SK-N-SH (cell line): Measurements from ENCODE around the gene WNT5A. TPM values are rescaled to one million over a fixed set of nuclear protein-coding genes. Genes with fewer than 3 reads are reported as not detected.

Source experiments
- CTCF ChIA-PET: fragments of 300-600, 350-600 bp; formaldehyde crosslinking; extraction: SDS; loops from one replicate; lab custom pipeline; 2021; lab: Yijun Ruan, JAX
- POLR2A ChIA-PET: fragments of 350-600 bp; sonication (Branson Sonifier 250); formaldehyde crosslinking; extraction: SDS; loops from one replicate; lab custom pipeline; 2020; ENCODE audit warnings: antibody characterized with exemption, inconsistent platforms; lab: Yijun Ruan, JAX
- DNase-seq: peaks from one replicate; pipeline ENCODE4 v3.0.0; 2012
- H2AFZ ChIP-seq: fragments of 200-600 bp; sonication (generic); 2 replicates; pipeline ENCODE4 v1.8.1; 2016; ENCODE audit warnings: antibody characterized with exemption, mild to moderate bottlenecking, low read depth
- H3F3A ChIP-seq: fragments of 200-600 bp; sonication (generic); replicated peaks from 2 replicates; pipeline ENCODE3; 2016; ENCODE audit warnings: antibody characterized with exemption, mild to moderate bottlenecking; ENCODE audit not compliant: insufficient read depth
- H3K27ac ChIP-seq, 2 experiments: fragments of 200-500 bp in 1 of 2; fragments of 200-600 bp in 1 of 2; sonication (Bioruptor generic) in 1 of 2; sonication (generic), shearing (Covaris generic) in 1 of 2; 2 replicates each; pipeline versions ENCODE4 v1.5.1 to v1.6.1; 2014 to 2016; ENCODE audit warnings: low read depth in 2 of 2, inconsistent platforms in 1 of 2, low read length in 1 of 2, mild to moderate bottlenecking in 1 of 2, mixed read lengths in 1 of 2
- H3K27me3 ChIP-seq: fragments of 200-600 bp; sonication (generic), shearing (Covaris generic); 2 replicates; pipeline ENCODE4 v1.6.1; 2016; ENCODE audit warnings: mixed run types; ENCODE audit not compliant: insufficient read depth
- H3K36me3 ChIP-seq, 2 experiments: fragments of 200-500 bp in 1 of 2; fragments of 200-600 bp in 1 of 2; sonication (Bioruptor generic) in 1 of 2; sonication (generic) in 1 of 2; replicated peaks in 1 of 2; 2 replicates each; pipeline versions ENCODE3 to v1.5.1; 2014 to 2016; ENCODE audit warnings: low read length in 1 of 2, mild to moderate bottlenecking in 1 of 2; ENCODE audit not compliant: insufficient read depth in 2 of 2, control insufficient read depth in 1 of 2
- H3K4me1 ChIP-seq, 2 experiments: fragments of 200-500 bp in 1 of 2; fragments of 200-600 bp in 1 of 2; sonication (Bioruptor generic) in 1 of 2; sonication (generic), shearing (Covaris generic) in 1 of 2; 2 replicates each; pipeline versions ENCODE4 v1.5.1 to v1.6.1; 2014 to 2016; ENCODE audit warnings: low read depth in 1 of 2, low read length in 1 of 2, mixed run types in 1 of 2; ENCODE audit not compliant: insufficient read depth in 2 of 2, control insufficient read depth in 1 of 2
- H3K4me2 ChIP-seq: fragments of 200-600 bp; sonication (generic), shearing (Covaris generic); 2 replicates; pipeline ENCODE4 v1.6.1; 2017; ENCODE audit warnings: mixed run types
- H3K4me3 ChIP-seq, 2 experiments: fragments of 200-500 bp in 1 of 2; fragments of 200-600 bp in 1 of 2; sonication (Bioruptor generic) in 1 of 2; sonication (generic), shearing (Covaris generic) in 1 of 2; 2 replicates each; pipeline versions ENCODE4 v1.5.1 to v1.8.1; 2014 to 2016; ENCODE audit warnings: low read depth in 2 of 2, inconsistent platforms in 1 of 2, low read length in 1 of 2, mild to moderate bottlenecking in 1 of 2, mixed read lengths in 1 of 2, moderate library complexity in 1 of 2
- H3K79me2 ChIP-seq: fragments of 200-600 bp; sonication (generic); 2 replicates; pipeline ENCODE4 v1.8.1; 2017; ENCODE audit warnings: mild to moderate bottlenecking; ENCODE audit not compliant: insufficient read depth
- H3K9ac ChIP-seq: fragments of 200-600 bp; sonication (generic); 2 replicates; pipeline ENCODE4 v1.6.1; 2017; ENCODE audit warnings: mixed run types
- H3K9me2 ChIP-seq: fragments of 200-600 bp; sonication (generic); 2 replicates; pipeline ENCODE4 v1.6.1; 2017; ENCODE audit warnings: mixed run types
- H3K9me3 ChIP-seq: fragments of 200-600 bp; sonication (generic); 2 replicates; pipeline ENCODE4 v1.6.1; 2017; ENCODE audit warnings: mixed run types, mild to moderate bottlenecking, moderate library complexity
- H4K20me1 ChIP-seq: fragments of 200-600 bp; sonication (generic); 2 replicates; pipeline ENCODE4 v1.6.1; 2017; ENCODE audit warnings: mild to moderate bottlenecking, mixed run types; ENCODE audit not compliant: insufficient read depth
- ELF1 ChIP-seq: IDR thresholded peaks from 2 replicates; pipeline ENCODE4 v1.4.0; 2012
- EP300 ChIP-seq, 2 experiments: IDR thresholded peaks; 2 replicates each; pipeline versions ENCODE4 v1.4.0 to v1.6.1; 2012; ENCODE audit warnings: borderline replicate concordance in 1 of 2, low read depth in 1 of 2, low read length in 1 of 2
- EZH2phosphoT487 ChIP-seq: fragments of 200-600 bp; sonication (generic); IDR thresholded peaks from 2 replicates; pipeline ENCODE4 v1.6.1; 2017; ENCODE audit warnings: low read depth, mixed run types, mild to moderate bottlenecking, antibody characterized with exemption, moderate library complexity, borderline replicate concordance
- FOSL2 ChIP-seq: IDR thresholded peaks from 2 replicates; pipeline ENCODE4 v1.4.0; 2012; ENCODE audit warnings: low read depth, mild to moderate bottlenecking, moderate library complexity, borderline replicate concordance
- FOXJ3 ChIP-seq: sonication (generic); formaldehyde crosslinking; IDR thresholded peaks from 2 replicates; pipeline ENCODE4 v1.5.1; 2020; ENCODE audit warnings: mild to moderate bottlenecking, missing genetic modification reagents
- FOXM1 ChIP-seq: IDR thresholded peaks from 2 replicates; pipeline ENCODE4 v1.4.0; 2012; ENCODE audit warnings: low read depth, mild to moderate bottlenecking
- JUND ChIP-seq: IDR thresholded peaks from 2 replicates; pipeline ENCODE4 v1.4.0; 2012
- NFIC ChIP-seq: IDR thresholded peaks from 2 replicates; pipeline ENCODE4 v1.4.0; 2012; ENCODE audit warnings: borderline replicate concordance
- POLR2AphosphoS5 ChIP-seq: IDR thresholded peaks from 2 replicates; pipeline ENCODE4 v1.6.1; 2012; ENCODE audit warnings: low read depth, low read length
- RAD21 ChIP-seq: IDR thresholded peaks from 2 replicates; pipeline ENCODE4 v1.6.1; 2012; ENCODE audit warnings: mild to moderate bottlenecking, low read length
- SIN3A ChIP-seq: IDR thresholded peaks from 2 replicates; pipeline ENCODE4 v1.6.1; 2012; ENCODE audit warnings: low read depth, mild to moderate bottlenecking, low read length, moderate library complexity, borderline replicate concordance
- TCF12 ChIP-seq: IDR thresholded peaks from 2 replicates; pipeline ENCODE4 v1.4.0; 2012
- WGBS: methylation state at CpG from one replicate; pipeline ENCODE4 v1.1.6; 2017; ENCODE audit warnings: low lambda C conversion rate; 5-methylcytosine and 5-hydroxymethylcytosine counted together
- polyA plus RNA-seq, 3 experiments: library from polyadenylated mRNA; depleted of rRNA; stranded (reverse); fragments of >200 nt; gene quantifications; 2 replicates each; pipeline ENCODE4 v1.2.3, GENCODE V29; 2012
- TF ChIP-seq, protein P1 (sequence below): fragments of 150-350 bp; IDR thresholded peaks from 2 replicates; pipeline ENCODE4 v1.6.1; 2016; ENCODE audit warnings: mild to moderate bottlenecking, low read depth, low read length
- TF ChIP-seq, protein P2 (sequence below): IDR thresholded peaks from 2 replicates; pipeline ENCODE4; 2012
- TF ChIP-seq, protein P3 (sequence below): IDR thresholded peaks from 2 replicates; pipeline ENCODE4 v1.4.0; 2012; ENCODE audit warnings: low read depth, borderline replicate concordance
- TF ChIP-seq, protein P4 (sequence below): fragments of 200-600 bp; sonication (generic); IDR thresholded peaks from 2 replicates; pipeline ENCODE4 v1.6.1; 2017; ENCODE audit warnings: antibody characterized with exemption, mild to moderate bottlenecking, moderate library complexity

The WNT5A gene
- polyA plus RNA-seq, 1 of the 3 experiments (the other 2 are of a cell fraction): 30.7 TPM

DNA sequence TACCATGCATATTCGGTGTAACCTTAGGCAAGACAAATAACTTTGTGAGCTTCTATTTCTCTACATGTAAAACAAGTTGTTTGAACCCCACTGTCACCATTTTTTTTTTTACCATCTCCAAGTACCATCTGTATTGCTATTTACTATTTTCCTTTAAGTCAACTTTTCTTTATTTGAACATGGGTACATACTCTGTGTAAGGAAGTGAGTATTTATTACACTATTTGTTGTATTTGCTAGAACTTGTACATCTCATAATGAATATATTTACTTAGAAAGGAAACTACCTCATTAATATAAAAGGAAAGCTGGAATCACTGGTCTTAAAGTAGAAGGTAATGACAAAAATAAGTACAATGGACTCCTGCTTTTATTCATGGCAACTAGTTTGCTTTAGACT lies 69.9 kb downstream of the WNT5A start (continued):
- TF ChIP-seq SIN3A: no peak
- TF ChIP-seq, protein P1, sequence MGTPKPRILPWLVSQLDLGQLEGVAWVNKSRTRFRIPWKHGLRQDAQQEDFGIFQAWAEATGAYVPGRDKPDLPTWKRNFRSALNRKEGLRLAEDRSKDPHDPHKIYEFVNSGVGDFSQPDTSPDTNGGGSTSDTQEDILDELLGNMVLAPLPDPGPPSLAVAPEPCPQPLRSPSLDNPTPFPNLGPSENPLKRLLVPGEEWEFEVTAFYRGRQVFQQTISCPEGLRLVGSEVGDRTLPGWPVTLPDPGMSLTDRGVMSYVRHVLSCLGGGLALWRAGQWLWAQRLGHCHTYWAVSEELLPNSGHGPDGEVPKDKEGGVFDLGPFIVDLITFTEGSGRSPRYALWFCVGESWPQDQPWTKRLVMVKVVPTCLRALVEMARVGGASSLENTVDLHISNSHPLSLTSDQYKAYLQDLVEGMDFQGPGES: no peak

DNA sequence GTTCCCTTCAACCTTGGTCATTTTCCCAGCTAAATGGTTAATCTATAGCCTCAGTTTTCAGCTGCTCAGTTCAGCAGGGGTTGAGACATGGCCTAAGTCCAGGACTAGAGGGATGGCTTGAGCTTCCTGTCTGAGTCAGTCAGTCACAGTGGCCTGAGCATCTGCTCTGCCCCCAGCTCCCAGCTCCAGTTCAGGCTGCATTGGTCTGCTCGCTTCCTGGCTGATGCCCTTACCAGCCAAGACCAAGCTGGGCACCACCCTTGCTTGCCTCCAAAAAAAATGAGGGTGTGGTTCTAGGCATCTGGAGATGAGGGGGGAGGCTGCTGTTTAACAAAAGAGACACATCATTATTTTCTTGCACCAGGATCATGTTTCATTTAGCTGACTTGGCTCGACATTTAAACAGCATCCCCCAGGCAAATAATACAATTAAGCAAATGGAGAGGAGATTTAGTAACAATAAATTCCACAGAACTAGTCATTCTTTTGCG lies 70.7 kb downstream of the WNT5A start:
- ChIA-PET POLR2A (no interaction called here), CTCF (interaction anchor here (0.7 to 0.8 kb wide), 2 partner anchors 34 to 38 kb away, joined by 3 read pairs; no protein-coding TSS in a partner anchor)
- peak; percentile 4 for DNase-seq

More for the DNA sequence above, 70.7 kb downstream of the WNT5A start:
- Histone ChIP-seq H3K4me3 (no peak overlapping the region; a peak in 1 of 4 replicates), H3K9me3 (peaks cover 20% of the 10 kb centered on the region), H3K9me2 (no peaks in the 10 kb centered on the region), H3K4me2 (peak overlapping the region; percentile 32; the same call in 1 of the 2 replicates), H3K79me2 (no peaks in the 10 kb centered on the region), H3K27ac (peak overlapping the region; percentile 0 to 74), H3K4me1 (peaks cover 3 to 14% of the 10 kb centered on the region in 2 experiments; a peak in 2 of 4 replicates), H3K9ac (peak overlapping the region; percentile 18; the same call in 1 of the 2 replicates), H4K20me1 (no peaks in the 10 kb centered on the region), H2AFZ (peak overlapping the region; percentile 72), H3K36me3 (no peaks in the 10 kb centered on the region), H3F3A (peaks cover 18% of the 10 kb centered on the region), H3K27me3 (no peaks in the 10 kb centered on the region)
- no peak for TF ChIP-seq FOXJ3 (CRISPR knock-in tag)
- TF ChIP-seq, protein P2, sequence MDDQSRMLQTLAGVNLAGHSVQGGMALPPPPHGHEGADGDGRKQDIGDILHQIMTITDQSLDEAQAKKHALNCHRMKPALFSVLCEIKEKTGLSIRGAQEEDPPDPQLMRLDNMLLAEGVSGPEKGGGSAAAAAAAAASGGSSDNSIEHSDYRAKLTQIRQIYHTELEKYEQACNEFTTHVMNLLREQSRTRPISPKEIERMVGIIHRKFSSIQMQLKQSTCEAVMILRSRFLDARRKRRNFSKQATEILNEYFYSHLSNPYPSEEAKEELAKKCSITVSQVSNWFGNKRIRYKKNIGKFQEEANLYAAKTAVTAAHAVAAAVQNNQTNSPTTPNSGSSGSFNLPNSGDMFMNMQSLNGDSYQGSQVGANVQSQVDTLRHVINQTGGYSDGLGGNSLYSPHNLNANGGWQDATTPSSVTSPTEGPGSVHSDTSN: peak; percentile 70
- peak; percentile 22; the same call in 1 of the 2 replicates for TF ChIP-seq POLR2AphosphoS5
- TF ChIP-seq, protein P3, sequence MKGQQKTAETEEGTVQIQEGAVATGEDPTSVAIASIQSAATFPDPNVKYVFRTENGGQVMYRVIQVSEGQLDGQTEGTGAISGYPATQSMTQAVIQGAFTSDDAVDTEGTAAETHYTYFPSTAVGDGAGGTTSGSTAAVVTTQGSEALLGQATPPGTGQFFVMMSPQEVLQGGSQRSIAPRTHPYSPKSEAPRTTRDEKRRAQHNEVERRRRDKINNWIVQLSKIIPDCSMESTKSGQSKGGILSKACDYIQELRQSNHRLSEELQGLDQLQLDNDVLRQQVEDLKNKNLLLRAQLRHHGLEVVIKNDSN: no peak
- TF ChIP-seq FOSL2: peak; percentile 55; the same call in 1 of the 2 replicates
- TF ChIP-seq ELF1: 0 out of 2 replicates have a peak, but pooled peaks have one; percentile 35
- TF ChIP-seq, protein P4, sequence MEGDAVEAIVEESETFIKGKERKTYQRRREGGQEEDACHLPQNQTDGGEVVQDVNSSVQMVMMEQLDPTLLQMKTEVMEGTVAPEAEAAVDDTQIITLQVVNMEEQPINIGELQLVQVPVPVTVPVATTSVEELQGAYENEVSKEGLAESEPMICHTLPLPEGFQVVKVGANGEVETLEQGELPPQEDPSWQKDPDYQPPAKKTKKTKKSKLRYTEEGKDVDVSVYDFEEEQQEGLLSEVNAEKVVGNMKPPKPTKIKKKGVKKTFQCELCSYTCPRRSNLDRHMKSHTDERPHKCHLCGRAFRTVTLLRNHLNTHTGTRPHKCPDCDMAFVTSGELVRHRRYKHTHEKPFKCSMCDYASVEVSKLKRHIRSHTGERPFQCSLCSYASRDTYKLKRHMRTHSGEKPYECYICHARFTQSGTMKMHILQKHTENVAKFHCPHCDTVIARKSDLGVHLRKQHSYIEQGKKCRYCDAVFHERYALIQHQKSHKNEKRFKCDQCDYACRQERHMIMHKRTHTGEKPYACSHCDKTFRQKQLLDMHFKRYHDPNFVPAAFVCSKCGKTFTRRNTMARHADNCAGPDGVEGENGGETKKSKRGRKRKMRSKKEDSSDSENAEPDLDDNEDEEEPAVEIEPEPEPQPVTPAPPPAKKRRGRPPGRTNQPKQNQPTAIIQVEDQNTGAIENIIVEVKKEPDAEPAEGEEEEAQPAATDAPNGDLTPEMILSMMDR: no peak
- TF ChIP-seq JUND: peak; percentile 29; the same call in 1 of the 2 replicates
- TF ChIP-seq NFIC: peak; percentile 74
- TF ChIP-seq TCF12: peak; percentile 78
- TF ChIP-seq, protein P1: no peak
- TF ChIP-seq EZH2phosphoT487: no peak
- TF ChIP-seq RAD21: no peak
- TF ChIP-seq EP300 (IDR thresholded peaks at IDR 0.05; ENCODE audit: borderline replicate concordance in 1 of 2, low read depth in 1 of 2, low read length in 1 of 2): peak in 1 of 2 experiments; percentile 42; a peak in 1 of 4 replicates
- TF ChIP-seq FOXM1: no peak
- WGBS: 9% methylated on average over 3 of the region's 3 CpGs
